Measurements from ENCODE around the gene OSTF1. TPM values are rescaled to one million over a fixed set of nuclear protein-coding genes. Genes with fewer than 3 reads are reported as not detected.

The OSTF1 gene
- total and polyA plus RNA-seq, 10 of the 15 experiments (the other 5 are each of a cell fraction or from before 2014, with no cell fraction given), result 36.2 to 82.4 (median 46.9) TPM

DNA sequence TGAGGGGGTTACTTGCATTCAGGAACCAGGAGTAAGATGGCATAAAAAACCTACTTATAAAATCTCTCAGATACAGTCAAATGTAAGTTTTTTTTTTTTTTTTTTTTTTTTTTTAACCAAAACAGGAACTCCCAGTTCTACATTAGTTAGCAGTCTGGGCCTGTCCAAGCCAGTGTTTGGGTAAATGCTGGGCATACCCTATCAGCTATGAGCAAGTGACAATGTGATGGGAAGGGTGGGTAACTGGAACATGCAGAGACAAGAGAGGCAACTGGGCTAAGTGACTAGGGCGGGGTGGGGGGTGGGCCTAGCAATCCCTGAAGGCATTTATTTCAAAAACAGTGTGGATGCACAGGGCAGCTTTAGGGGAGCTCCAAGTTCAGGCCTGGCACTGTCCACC lies 2.7 kb upstream of the OSTF1 start:
- H3K4me1 ChIP-seq (ENCODE audit: control insufficient read depth, insufficient read depth, low read length), result peaks cover 13% of the 10 kb centered on the region; the same call in 1 of the 2 replicates
- POLR2A ChIA-PET, result interaction anchor here (0.6 to 0.9 kb wide), 3 partner anchors 55 to 103 kb away, joined by 3 to 5 read pairs (median 4); no protein-coding TSS in a partner anchor
- FAIRE-seq (no peak), DNase-seq (ENCODE audit: low read depth, low spot score) (no peak), ATAC-seq (no peak)
- no peaks in the 10 kb centered on the region for H3K27me3 ChIP-seq (replicated peaks in 1 of 2; ENCODE audit: control insufficient read depth in 2 of 2, insufficient read depth in 2 of 2, low read length in 1 of 2)
- SMC1A ChIA-PET (ENCODE audit: uncharacterized antibody, unreplicated experiment), result interaction anchor here (1.6 to 11.0 kb wide), 4 partner anchors 10 to 309 kb away, joined by 4 to 74 read pairs (median 8); partner anchors contain the start of gene CARNMT1
- peak; percentile 17; the same call in 1 of the 2 replicates for TF ChIP-seq SPI1 (IDR thresholded peaks at IDR 0.05; ENCODE audit: borderline replicate concordance, insufficient read depth, low read depth, low read length)
- peak; percentile 19; the same call in 1 of the 2 replicates for TF ChIP-seq ZNF384 (IDR thresholded peaks at IDR 0.05; ENCODE audit: borderline replicate concordance, low read depth, low read length)
- TF ChIP-seq YY1 (IDR thresholded peaks at IDR 0.05; ENCODE audit: low read depth, low read length), result no peak
- H4K20me1 ChIP-seq (ENCODE audit: control insufficient read depth, insufficient read depth), result no peaks in the 10 kb centered on the region
- H2AFZ ChIP-seq (ENCODE audit: control insufficient read depth, low read depth, low read length), result no peak overlapping the region
- BruUV-seq (replicated peaks), result no TSS peak
- 63% methylated on average over 1 of the region's 1 CpG for WGBS (ENCODE audit: insufficient coverage, insufficient replicate concordance, low lambda C conversion rate, missing lambda C conversion rate)
- CTCF ChIA-PET, result interaction anchor here (0.6 to 4.4 kb wide), 11 partner anchors 8 to 313 kb away, joined by 3 to 28 read pairs (median 7); partner anchors contain the start of genes C9orf40 and CARNMT1
- in situ Hi-C loops (cut with MboI) (loop anchor here (5.0 kb wide), 1 partner anchor 133 kb away; the partner anchor contains the start of gene C9orf40), intact Hi-C loops (cut with micrococcal nuclease; ENCODE audit: unreplicated experiment) (no loop called here)
- no peak overlapping the region for H3K9ac ChIP-seq (ENCODE audit: control insufficient read depth, insufficient read depth, low read length)
- no peaks in the 10 kb centered on the region for H3K9me3 ChIP-seq (replicated peaks; ENCODE audit: control insufficient read depth, insufficient read depth, low read length)
- RAD21 ChIA-PET (ENCODE audit: unreplicated experiment), result interaction anchor here (0.7 to 2.3 kb wide), 4 partner anchors 62 to 312 kb away, joined by 3 to 6 read pairs (median 4); no protein-coding TSS in a partner anchor
- no peak overlapping the region for H3K27ac ChIP-seq (ENCODE audit: control insufficient read depth, insufficient read depth)
- H3K79me2 ChIP-seq (ENCODE audit: control insufficient read depth, insufficient read depth, low read length), result peaks cover 23% of the 10 kb centered on the region
- H3K4me2 ChIP-seq (ENCODE audit: control insufficient read depth, insufficient read depth), result no peak overlapping the region; the same call in 1 of the 2 replicates
- H3K36me3 ChIP-seq (ENCODE audit: control insufficient read depth in 2 of 2, insufficient read depth in 2 of 2, low read length in 1 of 2), result no peaks in the 10 kb centered on the region
- no peak overlapping the region for H3K4me3 ChIP-seq

DNA sequence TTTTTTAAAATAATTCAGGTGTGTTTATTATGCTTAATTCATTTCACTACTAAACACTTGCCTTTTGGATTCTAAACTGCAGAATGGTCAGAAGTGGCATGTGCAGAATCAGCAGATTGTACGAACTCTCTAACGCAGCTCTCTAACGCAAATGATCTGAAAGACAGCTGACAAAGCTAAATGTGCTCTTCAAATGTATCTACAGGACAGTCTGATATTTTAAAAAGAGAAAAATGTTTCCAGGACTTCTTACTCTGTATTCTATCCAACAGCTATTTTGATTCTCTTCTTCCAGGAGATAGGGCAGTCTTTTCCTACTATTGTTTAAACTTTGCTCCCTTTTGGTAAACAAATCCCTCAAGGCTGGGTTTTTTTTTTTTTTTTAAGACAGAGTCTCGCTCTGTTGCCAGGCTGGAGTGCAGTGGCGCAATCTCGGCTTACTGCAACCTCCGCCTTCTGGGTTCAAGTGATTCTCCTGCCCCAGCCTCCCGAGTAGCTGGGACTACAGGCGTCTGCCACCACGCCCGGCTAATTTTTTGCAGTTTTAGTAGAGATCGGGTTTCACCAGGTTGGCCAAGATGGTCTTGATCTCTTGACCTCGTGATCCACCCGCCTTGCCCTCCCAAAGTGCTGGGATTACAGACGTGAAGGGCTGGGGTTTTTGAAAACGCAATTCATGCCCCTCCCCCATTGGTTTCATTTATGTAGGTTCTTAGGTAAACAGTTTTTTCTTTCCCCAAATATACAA lies 1.6 kb upstream of the OSTF1 start:
- peak overlapping the region; percentile 96 for H2AFZ ChIP-seq (ENCODE audit: control insufficient read depth, low read depth, low read length)
- RAD21 ChIA-PET (ENCODE audit: unreplicated experiment), result interaction anchor here (0.7 to 1.0 kb wide), 2 partner anchors 135 to 142 kb away, joined by 3 to 4 read pairs; no protein-coding TSS in a partner anchor
- peak overlapping the region; percentile 90 for H3K4me3 ChIP-seq
- SMC1A ChIA-PET (ENCODE audit: uncharacterized antibody, unreplicated experiment), result interaction anchor here (0.7 to 11.0 kb wide), 5 partner anchors 11 to 190 kb away, joined by 3 to 74 read pairs (median 3); partner anchors contain the start of gene CARNMT1
- BruUV-seq (replicated peaks), result no TSS peak
- WGBS (ENCODE audit: insufficient coverage, insufficient replicate concordance, low lambda C conversion rate, missing lambda C conversion rate), result 51% methylated on average over 16 of the region's 16 CpGs
- CTCF ChIA-PET, result interaction anchor here (0.7 to 4.4 kb wide), 11 partner anchors 9 to 314 kb away, joined by 3 to 28 read pairs (median 9); partner anchors contain the start of genes C9orf40 and CARNMT1
- TF ChIP-seq SREBF2 (IDR thresholded peaks at IDR 0.05; ENCODE audit: low read length) (no peak), DPF2 (IDR thresholded peaks at IDR 0.05) (peak; percentile 54; the same call in 1 of the 2 replicates)
- H3K27ac ChIP-seq (ENCODE audit: control insufficient read depth, insufficient read depth), result peak overlapping the region; percentile 93
- DNase-seq (ENCODE audit: low read depth, low spot score) (no peak), ATAC-seq (no peak), FAIRE-seq (no peak)
- in situ Hi-C loops (cut with MboI) (loop anchor here (5.0 kb wide), 1 partner anchor 134 kb away; the partner anchor contains the start of gene C9orf40), intact Hi-C loops (cut with micrococcal nuclease; ENCODE audit: unreplicated experiment) (no loop called here)
- peak overlapping the region; percentile 63 for H3K4me2 ChIP-seq (ENCODE audit: control insufficient read depth, insufficient read depth)
- H3K4me1 ChIP-seq (ENCODE audit: control insufficient read depth, insufficient read depth, low read length), result peaks cover 13% of the 10 kb centered on the region; the same call in 1 of the 2 replicates
- no peaks in the 10 kb centered on the region for H4K20me1 ChIP-seq (ENCODE audit: control insufficient read depth, insufficient read depth)
- no peaks in the 10 kb centered on the region for H3K36me3 ChIP-seq (ENCODE audit: control insufficient read depth in 2 of 2, insufficient read depth in 2 of 2, low read length in 1 of 2)
- POLR2A ChIA-PET, result interaction anchor here (0.9 to 3.1 kb wide), 3 partner anchors 56 to 59 kb away, joined by 3 to 31 read pairs (median 8); partner anchors contain the start of gene CARNMT1
- H3K79me2 ChIP-seq (ENCODE audit: control insufficient read depth, insufficient read depth, low read length), result peaks cover 33% of the 10 kb centered on the region
- no peaks in the 10 kb centered on the region for H3K27me3 ChIP-seq (replicated peaks in 1 of 2; ENCODE audit: control insufficient read depth in 2 of 2, insufficient read depth in 2 of 2, low read length in 1 of 2)
- no peaks in the 10 kb centered on the region for H3K9me3 ChIP-seq (replicated peaks; ENCODE audit: control insufficient read depth, insufficient read depth, low read length)
- peak overlapping the region; percentile 89 for H3K9ac ChIP-seq (ENCODE audit: control insufficient read depth, insufficient read depth, low read length)

Data from GM12878 (cell line).